Neural crest cell (in vitro differentiated cells): ENCODE results near the gene BCAT1. TPM values are rescaled to one million over a fixed set of nuclear protein-coding genes. Genes with fewer than 3 reads are reported as not detected.

Source experiments
- DNase-seq: peaks from one replicate; pipeline ENCODE4 v3.0.0; 2021; ENCODE audit warnings: low read depth, mixed read lengths, low spot score
- H3K27ac Mint-ChIP-seq: one replicate; pipeline ENCODE4 v1.8.0; 2021; ENCODE audit warnings: mild to moderate bottlenecking, mixed read lengths; ENCODE audit not compliant: unreplicated experiment
- H3K27me3 Mint-ChIP-seq: 2 replicates; pipeline ENCODE4 v1.8.0; 2021; ENCODE audit warnings: low read depth, mild to moderate bottlenecking, mixed read lengths
- H3K36me3 Mint-ChIP-seq: 2 replicates; pipeline ENCODE4 v1.8.0; 2021; ENCODE audit warnings: low read depth, mild to moderate bottlenecking, mixed read lengths
- H3K4me1 Mint-ChIP-seq: 2 replicates; pipeline ENCODE4 v1.8.0; 2021; ENCODE audit warnings: mixed read lengths
- H3K4me3 Mint-ChIP-seq: one replicate; pipeline ENCODE4 v1.8.0; 2021; ENCODE audit warnings: mild to moderate bottlenecking, mixed read lengths
- H3K9me3 Mint-ChIP-seq: 2 replicates; pipeline ENCODE4 v1.8.0; 2021; ENCODE audit warnings: mixed read lengths
- CTCF ChIP-seq: fragments of 200-600 bp; sonication (generic); conservative IDR thresholded peaks from 2 replicates; pipeline ENCODE4 v1.5.0; 2021; ENCODE audit warnings: antibody characterized with exemption, mild to moderate bottlenecking
- total RNA-seq: library from RNA; stranded (reverse); gene quantifications from 2 replicates; pipeline ENCODE4 v1.2.1, GENCODE V29; 2021

The BCAT1 gene
- total RNA-seq, 1 donor from 2014 or later = 199 TPM

GRCh38 chr12:24996102-24996797 lies 47.3 kb upstream of the BCAT1 start:
- peaks cover 10% of the 10 kb centered on the region for H3K27me3 Mint-ChIP-seq
- no peaks in the 10 kb centered on the region for H3K36me3 Mint-ChIP-seq
- no peak for DNase-seq
- no peak overlapping the region for H3K4me3 Mint-ChIP-seq
- no peak for TF ChIP-seq CTCF
- H3K9me3 Mint-ChIP-seq = no peaks in the 10 kb centered on the region
- no peak overlapping the region for H3K27ac Mint-ChIP-seq
- peaks cover 11% of the 10 kb centered on the region for H3K4me1 Mint-ChIP-seq

- TF ChIP-seq CTCF = no peak
- no peak for DNase-seq
- Mint-ChIP-seq H3K27me3 (peaks cover 7% of the 10 kb centered on the region), H3K4me3 (no peak overlapping the region), H3K9me3 (no peaks in the 10 kb centered on the region), H3K4me1 (peaks cover 11% of the 10 kb centered on the region), H3K27ac (no peak overlapping the region), H3K36me3 (no peaks in the 10 kb centered on the region)
Observed at GRCh38 chr12:24993793-24994192, 44.9 kb upstream of the BCAT1 start.

GRCh38 chr12:24991209-24992049 lies 42.5 kb upstream of the BCAT1 start:
- DNase-seq = no peak
- peak; percentile 97 for TF ChIP-seq CTCF
- no peaks in the 10 kb centered on the region for H3K36me3 Mint-ChIP-seq
- no peak overlapping the region for H3K27ac Mint-ChIP-seq
- peaks cover 4% of the 10 kb centered on the region for H3K27me3 Mint-ChIP-seq
- H3K4me1 Mint-ChIP-seq = peaks cover 11% of the 10 kb centered on the region
- H3K4me3 Mint-ChIP-seq = no peak overlapping the region
- H3K9me3 Mint-ChIP-seq = no peaks in the 10 kb centered on the region

- TF ChIP-seq CTCF = no peak
- Mint-ChIP-seq H3K4me3 (no peak overlapping the region), H3K27ac (no peak overlapping the region), H3K4me1 (peaks cover 11% of the 10 kb centered on the region), H3K36me3 (no peaks in the 10 kb centered on the region), H3K9me3 (peaks cover under 1% of the 10 kb centered on the region), H3K27me3 (peaks cover 4% of the 10 kb centered on the region)
- no peak for DNase-seq
Observed at GRCh38 chr12:24989216-24989615, 40.3 kb upstream of the BCAT1 start.

GRCh38 chr12:24982250-24982649 lies 33.3 kb upstream of the BCAT1 start:
- TF ChIP-seq CTCF = no peak
- peaks cover under 1% of the 10 kb centered on the region for H3K27me3 Mint-ChIP-seq
- no peak overlapping the region for H3K27ac Mint-ChIP-seq
- peaks cover 7% of the 10 kb centered on the region for H3K4me1 Mint-ChIP-seq
- H3K36me3 Mint-ChIP-seq = no peaks in the 10 kb centered on the region
- H3K9me3 Mint-ChIP-seq = peaks cover 6% of the 10 kb centered on the region
- DNase-seq = no peak
- H3K4me3 Mint-ChIP-seq = no peak overlapping the region
